RWPE2 (cell line): Measurements from ENCODE around the gene BIRC7.
A peak's percentile ranks its signal among the peaks of the same experiment; 100 is the strongest.
"Not testable (repeated sequence)": the region's sequence is repeated elsewhere in the genome, so short reads cannot be mapped to it uniquely, and the experiment has no call there.

Source experiments
- ATAC-seq: fragments of 200-7000 bp; cut with Tn5 transposase; 3 replicates; pipeline ENCODE4 v1.9.1; 2021; ENCODE audit warnings: low read depth
- DNase-seq: peaks from one replicate; pipeline ENCODE4 v3.0.0-alpha.2; 2020; ENCODE audit warnings: low spot score
- H3K27ac ChIP-seq: fragments of 450-650 bp; 2 replicates; pipeline ENCODE4 v1.5.1; 2017; ENCODE audit warnings: mild to moderate bottlenecking; ENCODE audit not compliant: poor library complexity, severe bottlenecking
- H3K27me3 ChIP-seq: fragments of 250-450 bp; sonication (Bioruptor Pico); 2 replicates; pipeline ENCODE4 v1.5.1; 2021; ENCODE audit warnings: mild to moderate bottlenecking, moderate library complexity; ENCODE audit not compliant: insufficient read depth, poor library complexity, severe bottlenecking
- H3K36me3 ChIP-seq: fragments of 250-450 bp; sonication (Bioruptor Pico); 2 replicates; pipeline ENCODE4 v1.5.1; 2020; ENCODE audit warnings: low read depth, mild to moderate bottlenecking, moderate library complexity
- H3K4me1 ChIP-seq: fragments of 250-450 bp; sonication (Bioruptor Pico); 2 replicates; pipeline ENCODE4 v1.5.1; 2021; ENCODE audit warnings: mild to moderate bottlenecking, moderate library complexity; ENCODE audit not compliant: insufficient read depth, poor library complexity, severe bottlenecking
- H3K4me3 ChIP-seq: fragments of 250-450 bp; sonication (Bioruptor Pico); 2 replicates; pipeline ENCODE4 v1.5.1; 2021; ENCODE audit warnings: mild to moderate bottlenecking, moderate library complexity; ENCODE audit not compliant: severe bottlenecking
- H3K9me3 ChIP-seq: fragments of 250-450 bp; sonication (Bioruptor Pico); 2 replicates; pipeline ENCODE4 v1.5.1; 2021; ENCODE audit warnings: mild to moderate bottlenecking, moderate library complexity; ENCODE audit not compliant: severe bottlenecking
- CTCF ChIP-seq: fragments of 450-650 bp; IDR thresholded peaks from one replicate; pipeline ENCODE4 v1.5.1; 2017; ENCODE audit warnings: mild to moderate bottlenecking, moderate library complexity; ENCODE audit not compliant: poor library complexity, severe bottlenecking

BIRC7 gene

GRCh38 chr20:63247671-63248228 is 12.0 kb downstream of the BIRC7 start:
- no peak for TF ChIP-seq CTCF
- Histone ChIP-seq H3K27ac (no peak overlapping the region), H3K4me1 (no peaks in the 10 kb centered on the region), H3K36me3 (no peaks in the 10 kb centered on the region), H3K4me3 (no peak overlapping the region), H3K27me3 (peaks cover 81% of the 10 kb centered on the region), H3K9me3 (no peaks in the 10 kb centered on the region)
- no peak for ATAC-seq
- DNase-seq: no peak

GRCh38 chr20:63248835-63249591 is 13.3 kb downstream of the BIRC7 start:
- H3K27me3 ChIP-seq: peaks cover 94% of the 10 kb centered on the region
- ATAC-seq (no peak), DNase-seq (no peak)
- no peak for TF ChIP-seq CTCF
- no peaks in the 10 kb centered on the region for H3K36me3 ChIP-seq
- H3K9me3 ChIP-seq: no peaks in the 10 kb centered on the region
- H3K27ac ChIP-seq: no peak overlapping the region
- H3K4me3 ChIP-seq: no peak overlapping the region
- H3K4me1 ChIP-seq: no peaks in the 10 kb centered on the region

- no peak for DNase-seq
- no peak overlapping the region for H3K27ac ChIP-seq
These were observed 14.2 kb downstream of the BIRC7 start for GRCh38 chr20:63249891-63250290.

GRCh38 chr20:63251350-63251749 is 15.6 kb downstream of the BIRC7 start:
- H3K9me3 ChIP-seq, DNase-seq, ATAC-seq, H3K27ac ChIP-seq, H3K4me1 ChIP-seq, H3K36me3 ChIP-seq, H3K4me3 ChIP-seq: not testable (repeated sequence)
- peak; percentile 60 for TF ChIP-seq CTCF
- peaks cover 94% of the 10 kb centered on the region for H3K27me3 ChIP-seq

More at GRCh38 chr20:63249891-63250290, 14.2 kb downstream of the BIRC7 start:
- no peak overlapping the region for H3K4me3 ChIP-seq
- H3K36me3 ChIP-seq: no peaks in the 10 kb centered on the region
- H3K27me3 ChIP-seq: peaks cover 94% of the 10 kb centered on the region
- ATAC-seq: no peak
- no peak for TF ChIP-seq CTCF
- no peaks in the 10 kb centered on the region for H3K9me3 ChIP-seq
- no peaks in the 10 kb centered on the region for H3K4me1 ChIP-seq

- Histone ChIP-seq H3K36me3 (no peaks in the 10 kb centered on the region), H3K27me3 (peaks cover 91% of the 10 kb centered on the region), H3K4me3 (no peak overlapping the region), H3K9me3 (no peaks in the 10 kb centered on the region), H3K27ac (no peak overlapping the region), H3K4me1 (peaks cover 6% of the 10 kb centered on the region)
- no peak for DNase-seq
- no peak for ATAC-seq
- no peak for TF ChIP-seq CTCF
These were observed 16.6 kb downstream of the BIRC7 start for GRCh38 chr20:63252284-63252711.
